ENCODE data around the gene ABRACL. TPM values are rescaled to one million over a fixed set of nuclear protein-coding genes. Genes with fewer than 3 reads are reported as not detected.
A peak's percentile ranks its signal among the peaks of the same experiment; 100 is the strongest.

ABRACL gene
- polyA plus RNA-seq, 6 donors from 2014 or later: 72.3 to 99.0 (median 87.8) TPM

- Mint-ChIP-seq H3K27ac (no peak overlapping the region), H3K9me3 (no peaks in the 10 kb centered on the region), H3K36me3 (no peaks in the 10 kb centered on the region), H3K27me3 (no peaks in the 10 kb centered on the region), H3K4me1 (no peaks in the 10 kb centered on the region), H3K4me3 (no peak overlapping the region)
- ATAC-seq (ENCODE audit: low read depth in 2 of 2) (no peak), DNase-seq (no peak)
Observed at GRCh38 chr6:139050770-139051313, 22.3 kb downstream of the ABRACL start.

- no peaks in the 10 kb centered on the region for H3K36me3 Mint-ChIP-seq
- H3K4me1 Mint-ChIP-seq: no peaks in the 10 kb centered on the region
- H3K9me3 Mint-ChIP-seq: no peaks in the 10 kb centered on the region
- DNase-seq (no peak), ATAC-seq (ENCODE audit: low read depth in 2 of 2) (no peak)
- H3K27ac Mint-ChIP-seq: no peak overlapping the region
- H3K27me3 Mint-ChIP-seq: no peaks in the 10 kb centered on the region
- H3K4me3 Mint-ChIP-seq: no peak overlapping the region
Observed at GRCh38 chr6:139051396-139052060, 23.0 kb downstream of the ABRACL start.

- H3K27me3 Mint-ChIP-seq: peaks cover 0 to 6% (median 0%) of the 10 kb centered on the region in 3 donors
- H3K27ac Mint-ChIP-seq: no peak overlapping the region
- no peak overlapping the region for H3K4me3 Mint-ChIP-seq
Observed at GRCh38 chr6:139053382-139053781, 24.8 kb downstream of the ABRACL start.

GRCh38 chr6:139054001-139054400 is 25.5 kb downstream of the ABRACL start:
- Mint-ChIP-seq H3K36me3 (no peaks in the 10 kb centered on the region), H3K9me3 (no peaks in the 10 kb centered on the region), H3K27ac (no peak overlapping the region), H3K27me3 (peaks cover 0 to 6% (median 0%) of the 10 kb centered on the region in 3 donors), H3K4me3 (no peak overlapping the region), H3K4me1 (no peaks in the 10 kb centered on the region)
- DNase-seq (no peak), ATAC-seq (ENCODE audit: low read depth in 2 of 2) (no peak)

More at GRCh38 chr6:139053382-139053781, 24.8 kb downstream of the ABRACL start:
- Mint-ChIP-seq H3K36me3 (no peaks in the 10 kb centered on the region), H3K4me1 (no peaks in the 10 kb centered on the region), H3K9me3 (no peaks in the 10 kb centered on the region)
- DNase-seq (no peak), ATAC-seq (ENCODE audit: low read depth in 2 of 2) (no peak)

GRCh38 chr6:139055709-139056108 is 27.2 kb downstream of the ABRACL start:
- no peaks in the 10 kb centered on the region for H3K4me1 Mint-ChIP-seq
- no peak for DNase-seq
- H3K9me3 Mint-ChIP-seq: no peaks in the 10 kb centered on the region
- no peaks in the 10 kb centered on the region for H3K36me3 Mint-ChIP-seq
- ATAC-seq (ENCODE audit: low read depth in 2 of 2): no peak
- no peak overlapping the region for H3K27ac Mint-ChIP-seq
- no peak overlapping the region for H3K4me3 Mint-ChIP-seq
- H3K27me3 Mint-ChIP-seq: peaks cover 0 to 6% (median 0%) of the 10 kb centered on the region in 3 donors

- Mint-ChIP-seq H3K27ac (no peak overlapping the region), H3K9me3 (no peaks in the 10 kb centered on the region), H3K27me3 (peaks cover 0 to 10% (median 0%) of the 10 kb centered on the region in 3 donors), H3K36me3 (no peaks in the 10 kb centered on the region), H3K4me3 (no peak overlapping the region), H3K4me1 (no peaks in the 10 kb centered on the region)
- no peak for ATAC-seq (ENCODE audit: low read depth in 2 of 2)
- DNase-seq: no peak
Observed at GRCh38 chr6:139058029-139058428, 29.5 kb downstream of the ABRACL start.

- Mint-ChIP-seq H3K4me1 (no peaks in the 10 kb centered on the region), H3K36me3 (no peaks in the 10 kb centered on the region), H3K9me3 (no peaks in the 10 kb centered on the region), H3K27me3 (peaks cover 0 to 10% (median 0%) of the 10 kb centered on the region in 3 donors), H3K27ac (no peak overlapping the region), H3K4me3 (no peak overlapping the region)
- ATAC-seq (ENCODE audit: low read depth in 2 of 2): no peak
- DNase-seq: no peak
Observed at GRCh38 chr6:139060332-139060731, 31.8 kb downstream of the ABRACL start.

GRCh38 chr6:139062932-139063646 is 34.5 kb downstream of the ABRACL start:
- ATAC-seq (ENCODE audit: low read depth in 2 of 2) (no peak), DNase-seq (no peak)
- H3K36me3 Mint-ChIP-seq: no peaks in the 10 kb centered on the region
- peaks cover 0 to 5% (median 3%) of the 10 kb centered on the region in 3 donors for H3K4me1 Mint-ChIP-seq
- H3K9me3 Mint-ChIP-seq: no peaks in the 10 kb centered on the region
- peak overlapping the region in 1 of 6 donors; percentile 25 for H3K27ac Mint-ChIP-seq
- peaks cover 0 to 4% (median 0%) of the 10 kb centered on the region in 3 donors for H3K27me3 Mint-ChIP-seq
- H3K4me3 Mint-ChIP-seq: no peak overlapping the region

- no peak for DNase-seq
- Mint-ChIP-seq H3K4me3 (no peak overlapping the region), H3K36me3 (no peaks in the 10 kb centered on the region), H3K4me1 (peaks cover 0 to 5% (median 3%) of the 10 kb centered on the region in 3 donors), H3K27me3 (peaks cover 0 to 4% (median 0%) of the 10 kb centered on the region in 3 donors), H3K9me3 (no peaks in the 10 kb centered on the region), H3K27ac (no peak overlapping the region)
- no peak for ATAC-seq (ENCODE audit: low read depth in 2 of 2)
Observed at GRCh38 chr6:139064981-139065665, 36.6 kb downstream of the ABRACL start.

GRCh38 chr6:139066080-139066479 is 37.5 kb downstream of the ABRACL start:
- no peaks in the 10 kb centered on the region for H3K9me3 Mint-ChIP-seq
- H3K27me3 Mint-ChIP-seq: peaks cover 0 to 6% (median 4%) of the 10 kb centered on the region in 3 donors
- no peak overlapping the region for H3K4me3 Mint-ChIP-seq
- DNase-seq (no peak), ATAC-seq (ENCODE audit: low read depth in 2 of 2) (no peak)
- H3K4me1 Mint-ChIP-seq: peaks cover 0 to 5% (median 3%) of the 10 kb centered on the region in 3 donors
- no peak overlapping the region for H3K27ac Mint-ChIP-seq
- no peaks in the 10 kb centered on the region for H3K36me3 Mint-ChIP-seq

- H3K9me3 Mint-ChIP-seq: no peaks in the 10 kb centered on the region
- H3K36me3 Mint-ChIP-seq: no peaks in the 10 kb centered on the region
- H3K27me3 Mint-ChIP-seq: peaks cover 0 to 6% (median 0%) of the 10 kb centered on the region in 3 donors
- DNase-seq: no peak
- no peak overlapping the region for H3K4me3 Mint-ChIP-seq
- no peak overlapping the region for H3K27ac Mint-ChIP-seq
- H3K4me1 Mint-ChIP-seq: peaks cover 0 to 5% (median 3%) of the 10 kb centered on the region in 3 donors
- ATAC-seq (ENCODE audit: low read depth in 2 of 2): no peak
Observed at GRCh38 chr6:139068846-139069245, 40.3 kb downstream of the ABRACL start.

GRCh38 chr6:139073118-139073517 is 44.6 kb downstream of the ABRACL start:
- no peak overlapping the region for H3K4me3 Mint-ChIP-seq
- no peaks in the 10 kb centered on the region for H3K9me3 Mint-ChIP-seq
- DNase-seq (no peak), ATAC-seq (ENCODE audit: low read depth in 2 of 2) (no peak)
- peaks cover 0 to 6% (median 0%) of the 10 kb centered on the region in 3 donors for H3K27me3 Mint-ChIP-seq
- H3K4me1 Mint-ChIP-seq: no peaks in the 10 kb centered on the region
- H3K27ac Mint-ChIP-seq: no peak overlapping the region
- H3K36me3 Mint-ChIP-seq: no peaks in the 10 kb centered on the region

GRCh38 chr6:139079018-139079417 is 50.5 kb downstream of the ABRACL start:
- H3K27ac Mint-ChIP-seq: no peak overlapping the region
- DNase-seq: no peak
- no peaks in the 10 kb centered on the region for H3K9me3 Mint-ChIP-seq
- H3K4me3 Mint-ChIP-seq: no peak overlapping the region
- no peaks in the 10 kb centered on the region for H3K36me3 Mint-ChIP-seq
- no peaks in the 10 kb centered on the region for H3K4me1 Mint-ChIP-seq
- no peaks in the 10 kb centered on the region for H3K27me3 Mint-ChIP-seq
- ATAC-seq (ENCODE audit: low read depth in 2 of 2): no peak
